Measurements from ENCODE around the gene RELL2.

RELL2 gene

GRCh38 chr5:141672071-141672840, 35.5 kb downstream of the RELL2 start:
- TF ChIP-seq YY1 (IDR thresholded peaks at IDR 0.05; ENCODE audit: insufficient read depth, insufficient read length) (no peak), ZNF274 (IDR thresholded peaks at IDR 0.05; ENCODE audit: low read depth, low read length) (no peak)
- H3K9ac ChIP-seq (ENCODE audit: insufficient read length, low read depth), result no peak overlapping the region
- H3K4me1 ChIP-seq (ENCODE audit: insufficient read depth, insufficient read length), result peaks cover 5% of the 10 kb centered on the region
- H3K36me3 ChIP-seq (ENCODE audit: insufficient read depth, insufficient read length, low read length), result peaks cover 43% of the 10 kb centered on the region
- H3K4me3 ChIP-seq (ENCODE audit: insufficient read length, low read depth), result no peak overlapping the region
- no peak for DNase-seq (ENCODE audit: low read depth, low spot score)
- no peaks in the 10 kb centered on the region for H3K27me3 ChIP-seq (ENCODE audit: insufficient read depth, insufficient read length)
- H3K9me3 ChIP-seq (ENCODE audit: insufficient read depth, low read length), result no peaks in the 10 kb centered on the region

- Histone ChIP-seq H3K4me3 (ENCODE audit: insufficient read length, low read depth) (no peak overlapping the region), H3K27me3 (ENCODE audit: insufficient read depth, insufficient read length) (no peaks in the 10 kb centered on the region), H3K36me3 (ENCODE audit: insufficient read depth, insufficient read length, low read length) (peaks cover 44% of the 10 kb centered on the region), H3K9ac (ENCODE audit: insufficient read length, low read depth) (no peak overlapping the region), H3K4me1 (ENCODE audit: insufficient read depth, insufficient read length) (peaks cover 5% of the 10 kb centered on the region), H3K9me3 (ENCODE audit: insufficient read depth, low read length) (no peaks in the 10 kb centered on the region)
- TF ChIP-seq YY1 (IDR thresholded peaks at IDR 0.05; ENCODE audit: insufficient read depth, insufficient read length) (no peak), ZNF274 (IDR thresholded peaks at IDR 0.05; ENCODE audit: low read depth, low read length) (no peak), SUZ12 (IDR thresholded peaks at IDR 0.05; ENCODE audit: extremely low read depth, insufficient read depth, insufficient read length) (no peak)
- DNase-seq (ENCODE audit: low read depth, low spot score), result no peak
These were observed 36.3 kb downstream of the RELL2 start for GRCh38 chr5:141672841-141673813.

- Histone ChIP-seq H3K27me3 (ENCODE audit: insufficient read depth, insufficient read length) (no peaks in the 10 kb centered on the region), H3K4me1 (ENCODE audit: insufficient read depth, insufficient read length) (peaks cover 5% of the 10 kb centered on the region), H3K9me3 (ENCODE audit: insufficient read depth, low read length) (no peaks in the 10 kb centered on the region), H3K9ac (ENCODE audit: insufficient read length, low read depth) (no peak overlapping the region), H3K4me3 (ENCODE audit: insufficient read length, low read depth) (no peak overlapping the region), H3K36me3 (ENCODE audit: insufficient read depth, insufficient read length, low read length) (peaks cover 43% of the 10 kb centered on the region)
- DNase-seq (ENCODE audit: low read depth, low spot score), result peak; percentile 93
- TF ChIP-seq YY1 (IDR thresholded peaks at IDR 0.05; ENCODE audit: insufficient read depth, insufficient read length), result no peak
- no peak for TF ChIP-seq ZNF274 (IDR thresholded peaks at IDR 0.05; ENCODE audit: low read depth, low read length)
- TF ChIP-seq SUZ12 (IDR thresholded peaks at IDR 0.05; ENCODE audit: extremely low read depth, insufficient read depth, insufficient read length), result no peak
These were observed 38.0 kb downstream of the RELL2 start for GRCh38 chr5:141674747-141675146.

- H3K4me3 ChIP-seq (ENCODE audit: insufficient read length, low read depth), result no peak overlapping the region
- DNase-seq (ENCODE audit: low read depth, low spot score), result no peak
- H3K36me3 ChIP-seq (ENCODE audit: insufficient read depth, insufficient read length, low read length), result peaks cover 37% of the 10 kb centered on the region
- no peak for TF ChIP-seq YY1 (IDR thresholded peaks at IDR 0.05; ENCODE audit: insufficient read depth, insufficient read length)
- TF ChIP-seq SUZ12 (IDR thresholded peaks at IDR 0.05; ENCODE audit: extremely low read depth, insufficient read depth, insufficient read length), result no peak
- TF ChIP-seq ZNF274 (IDR thresholded peaks at IDR 0.05; ENCODE audit: low read depth, low read length), result no peak
- H3K9ac ChIP-seq (ENCODE audit: insufficient read length, low read depth), result no peak overlapping the region
- H3K9me3 ChIP-seq (ENCODE audit: insufficient read depth, low read length), result no peaks in the 10 kb centered on the region
- H3K4me1 ChIP-seq (ENCODE audit: insufficient read depth, insufficient read length), result peaks cover 11% of the 10 kb centered on the region
- no peaks in the 10 kb centered on the region for H3K27me3 ChIP-seq (ENCODE audit: insufficient read depth, insufficient read length)
These were observed 38.9 kb downstream of the RELL2 start for GRCh38 chr5:141675672-141676071.

- Histone ChIP-seq H3K36me3 (ENCODE audit: insufficient read depth, insufficient read length, low read length) (peaks cover 21% of the 10 kb centered on the region), H3K27me3 (ENCODE audit: insufficient read depth, insufficient read length) (no peaks in the 10 kb centered on the region), H3K9ac (ENCODE audit: insufficient read length, low read depth) (no peak overlapping the region), H3K9me3 (ENCODE audit: insufficient read depth, low read length) (no peaks in the 10 kb centered on the region), H3K4me1 (ENCODE audit: insufficient read depth, insufficient read length) (peaks cover 13% of the 10 kb centered on the region), H3K4me3 (ENCODE audit: insufficient read length, low read depth) (no peak overlapping the region)
- DNase-seq (ENCODE audit: low read depth, low spot score), result no peak
- TF ChIP-seq YY1 (IDR thresholded peaks at IDR 0.05; ENCODE audit: insufficient read depth, insufficient read length), result no peak
- no peak for TF ChIP-seq SUZ12 (IDR thresholded peaks at IDR 0.05; ENCODE audit: extremely low read depth, insufficient read depth, insufficient read length)
These were observed 40.6 kb downstream of the RELL2 start for GRCh38 chr5:141677415-141677814.

GRCh38 chr5:141680178-141680577, 43.4 kb downstream of the RELL2 start:
- Histone ChIP-seq H3K9ac (ENCODE audit: insufficient read length, low read depth) (peak overlapping the region; percentile 36), H3K36me3 (ENCODE audit: insufficient read depth, insufficient read length, low read length) (peaks cover 21% of the 10 kb centered on the region), H3K4me3 (ENCODE audit: insufficient read length, low read depth) (no peak overlapping the region), H3K4me1 (ENCODE audit: insufficient read depth, insufficient read length) (peaks cover 13% of the 10 kb centered on the region), H3K9me3 (ENCODE audit: insufficient read depth, low read length) (no peaks in the 10 kb centered on the region), H3K27me3 (ENCODE audit: insufficient read depth, insufficient read length) (no peaks in the 10 kb centered on the region)
- TF ChIP-seq SUZ12 (IDR thresholded peaks at IDR 0.05; ENCODE audit: extremely low read depth, insufficient read depth, insufficient read length) (no peak), ZNF274 (IDR thresholded peaks at IDR 0.05; ENCODE audit: low read depth, low read length) (no peak), YY1 (IDR thresholded peaks at IDR 0.05; ENCODE audit: insufficient read depth, insufficient read length) (no peak)
- no peak for DNase-seq (ENCODE audit: low read depth, low spot score)

GRCh38 chr5:141680751-141681201, 44.0 kb downstream of the RELL2 start:
- no peaks in the 10 kb centered on the region for H3K27me3 ChIP-seq (ENCODE audit: insufficient read depth, insufficient read length)
- H3K4me1 ChIP-seq (ENCODE audit: insufficient read depth, insufficient read length), result peaks cover 13% of the 10 kb centered on the region
- DNase-seq (ENCODE audit: low read depth, low spot score), result peak; percentile 84
- H3K9ac ChIP-seq (ENCODE audit: insufficient read length, low read depth), result peak overlapping the region; percentile 85
- H3K36me3 ChIP-seq (ENCODE audit: insufficient read depth, insufficient read length, low read length), result peaks cover 21% of the 10 kb centered on the region
- peak overlapping the region; percentile 56 for H3K4me3 ChIP-seq (ENCODE audit: insufficient read length, low read depth)
- TF ChIP-seq SUZ12 (IDR thresholded peaks at IDR 0.05; ENCODE audit: extremely low read depth, insufficient read depth, insufficient read length) (no peak), YY1 (IDR thresholded peaks at IDR 0.05; ENCODE audit: insufficient read depth, insufficient read length) (no peak), ZNF274 (IDR thresholded peaks at IDR 0.05; ENCODE audit: low read depth, low read length) (no peak)
- H3K9me3 ChIP-seq (ENCODE audit: insufficient read depth, low read length), result no peaks in the 10 kb centered on the region

All from NT2/D1 (cell line).